Psoas muscle (tissue), 8 donors: ENCODE results near the gene SFMBT1. TPM values are rescaled to one million over a fixed set of nuclear protein-coding genes. Genes with fewer than 3 reads are reported as not detected.

Experiments
- ATAC-seq, 4 donors: fragments of 200-7000 bp; cut with Tn5 transposase; one replicate each; pipeline ENCODE4 v1.9.1; 2020; ENCODE audit warnings: moderate library complexity in 3 of 4, mild to moderate bottlenecking in 2 of 4
- DNase-seq, 2 donors: peaks; one replicate each; pipeline ENCODE4 v3.0.0-alpha.2; 2020
- H3K27ac ChIP-seq: fragments of 200-600 bp; one replicate; pipeline ENCODE4 v1.8.0; 2022
- H3K27me3 ChIP-seq, 3 donors: fragments of 200-600 bp in 1 of 3; one replicate each; pipeline versions ENCODE4 v1.6.1 to v1.8.0; 2013 to 2022; ENCODE audit warnings: low read length in 2 of 3, mild to moderate bottlenecking in 2 of 3, moderate library complexity in 1 of 3; ENCODE audit not compliant: insufficient read depth in 3 of 3
- H3K36me3 ChIP-seq, 2 donors: fragments of 200-600 bp in 1 of 2; one replicate each; pipeline versions ENCODE4 v1.6.1 to v1.8.0; 2013 to 2022; ENCODE audit warnings: low read depth in 1 of 2, mild to moderate bottlenecking in 1 of 2, moderate library complexity in 1 of 2; ENCODE audit not compliant: insufficient read depth in 1 of 2
- H3K4me1 ChIP-seq: fragments of 200-600 bp; one replicate; pipeline ENCODE4 v1.8.0; 2022
- H3K4me3 ChIP-seq: fragments of 200-600 bp; one replicate; pipeline ENCODE4 v1.8.0; 2022; ENCODE audit warnings: mild to moderate bottlenecking
- H3K9me3 ChIP-seq: fragments of 200-600 bp; one replicate; pipeline ENCODE4 v1.8.0; 2022
- CTCF ChIP-seq: fragments of 200-600 bp; IDR thresholded peaks from one replicate; pipeline ENCODE4 v1.8.0; 2022; ENCODE audit warnings: antibody characterized with exemption
- WGBS, 3 donors: extraction: QIAGEN DNeasy Blood & Tissue Kit; methylation state at CpG; one replicate each; pipeline versions ENCODE4 v1.1.6 to v1.1.7; 2013; 5-methylcytosine and 5-hydroxymethylcytosine counted together
- intact Hi-C, 2 donors: fragments of 100-400 bp; cut with DNase I; formaldehyde crosslinking; loops; one replicate each; pipeline versions ENCODE4 v1.11.0 to v1.14.2; 2022
- polyA plus RNA-seq, 3 donors: library from polyadenylated mRNA; stranded (reverse); fragments of 200-250 nt; gene quantifications; one replicate each; pipeline ENCODE4 v1.2.3, GENCODE V29; 2013
- total RNA-seq, 4 donors: library from RNA; stranded (reverse); fragmentation: NEBNext Ultra II Directional in 2 of 4; extraction: Animal tissue kit (Norgen Biotek cat#: 25700) in 2 of 4; gene quantifications; one replicate each; pipeline versions ENCODE4 v1.2.1 to v1.2.4, GENCODE V29; 2021 to 2023
- donor health status: healthy with polysubstance abuse.
- donor health status: DM: no; HTN: no; CAD: no; lungs with moderate emphysema.
- donor health status: Bipolar disorder and iron deficiency.
- donor health status: healthy.
- donor health status: DM: yes; HTN: yes; CAD: no.
- donor health status: DM: no; HTN: no; CAD: no.
- donor health status: DM: no; HTN: no; CAD: no.
- donor health status: DM: yes; HTN: yes; CAD: no.

The SFMBT1 gene
- total and polyA plus RNA-seq, 7 donors = 6.7 to 25.0 (median 16.3) TPM

- intact Hi-C loops = loop anchor here (2.0 to 5.0 kb wide), 4 partner anchors 42 to 192 kb away; no protein-coding TSS in a partner anchor
- peak; percentile 79 for TF ChIP-seq CTCF
- H3K27ac ChIP-seq = no peak overlapping the region
- 12 to 22% (median 15%) methylated on average over 8 of the region's 8 CpGs for WGBS, 3 donors
- ATAC-seq (peak; percentile 71 to 95 (median 82)), DNase-seq (peak in 1 of 2 donors; percentile 24)
- peaks cover 4% of the 10 kb centered on the region for H3K4me1 ChIP-seq
- H3K9me3 ChIP-seq = no peaks in the 10 kb centered on the region
- H3K4me3 ChIP-seq = no peak overlapping the region
- H3K27me3 ChIP-seq = no peaks in the 10 kb centered on the region
- peaks cover 0 to 31% of the 10 kb centered on the region in 2 donors for H3K36me3 ChIP-seq
Measured at GRCh38 chr3:52934630-52935530, 111.0 kb downstream of the SFMBT1 start.

GRCh38 chr3:52931889-52932288, 114.0 kb downstream of the SFMBT1 start:
- DNase-seq (no peak), ATAC-seq (no peak)
- Histone ChIP-seq H3K27me3 (no peaks in the 10 kb centered on the region), H3K27ac (no peak overlapping the region), H3K36me3 (peaks cover 2 to 54% of the 10 kb centered on the region in 2 donors), H3K4me3 (no peak overlapping the region), H3K9me3 (no peaks in the 10 kb centered on the region), H3K4me1 (peaks cover 4% of the 10 kb centered on the region)
- 71 to 87% (median 76%) methylated on average over 2 of the region's 2 CpGs for WGBS, 3 donors
- TF ChIP-seq CTCF = no peak
- intact Hi-C loops = loop anchor here (2.0 to 5.0 kb wide), 2 partner anchors 80 to 143 kb away; no protein-coding TSS in a partner anchor

DNA sequence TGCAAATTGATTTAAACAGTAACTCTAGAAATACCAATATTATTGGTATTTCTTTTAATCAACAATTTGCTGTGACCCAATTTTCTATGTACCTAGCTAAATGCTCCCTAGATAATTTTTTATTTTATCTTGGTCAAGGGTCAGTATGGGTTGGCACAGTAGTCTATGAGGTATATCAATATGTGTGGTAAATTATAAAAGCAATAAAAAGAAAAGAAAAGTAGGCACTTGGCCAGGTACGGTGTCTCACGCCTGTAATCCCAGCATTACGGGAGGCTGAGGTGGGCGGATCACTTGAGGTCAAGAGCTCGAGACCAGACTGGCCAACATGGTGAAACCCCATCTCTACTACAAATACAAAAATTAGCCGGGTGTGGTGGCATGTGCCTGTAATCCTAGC, 114.5 kb downstream of the SFMBT1 start:
- Histone ChIP-seq H3K4me3 (no peak overlapping the region), H3K4me1 (peaks cover 4% of the 10 kb centered on the region), H3K27me3 (no peaks in the 10 kb centered on the region), H3K27ac (no peak overlapping the region), H3K9me3 (no peaks in the 10 kb centered on the region), H3K36me3 (peaks cover 2 to 59% of the 10 kb centered on the region in 2 donors)
- no peak for TF ChIP-seq CTCF
- no peak for DNase-seq
- no peak for ATAC-seq
- intact Hi-C loops = loop anchor here in 1 of 2 donors (5.0 kb wide), 1 partner anchor 79 kb away; no protein-coding TSS in a partner anchor
- 78 to 86% (median 86%) methylated on average over 6 of the region's 6 CpGs for WGBS, 3 donors

DNA sequence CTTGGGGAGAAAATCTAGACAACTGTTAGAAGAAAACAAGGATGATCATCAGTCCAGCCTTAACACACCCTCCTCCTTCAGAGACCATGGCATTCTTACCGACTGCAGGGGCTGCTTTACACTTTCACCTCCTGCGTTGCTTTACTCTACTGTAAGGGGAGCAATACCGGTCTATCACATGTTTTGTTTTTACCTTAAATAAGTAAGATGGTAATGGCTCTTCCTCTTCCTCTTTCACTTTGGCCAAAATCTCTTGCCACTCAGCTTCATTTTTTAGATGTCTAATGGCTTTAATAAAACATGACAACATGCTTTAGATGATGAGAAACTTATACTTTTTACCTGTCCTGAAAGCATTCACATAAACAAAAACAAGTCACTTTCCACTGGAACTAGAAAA, 115.1 kb downstream of the SFMBT1 start:
- 87 to 94% (median 92%) methylated on average over 3 of the region's 3 CpGs for WGBS, 3 donors
- H3K9me3 ChIP-seq = no peaks in the 10 kb centered on the region
- peaks cover 4% of the 10 kb centered on the region for H3K4me1 ChIP-seq
- TF ChIP-seq CTCF = no peak
- H3K27me3 ChIP-seq = no peaks in the 10 kb centered on the region
- ATAC-seq (no peak), DNase-seq (no peak)
- H3K36me3 ChIP-seq = peaks cover 2 to 65% of the 10 kb centered on the region in 2 donors
- no peak overlapping the region for H3K4me3 ChIP-seq
- intact Hi-C loops = loop anchor here in 1 of 2 donors (5.0 kb wide), 1 partner anchor 78 kb away; no protein-coding TSS in a partner anchor
- H3K27ac ChIP-seq = no peak overlapping the region
